GM12864 (cell line): ENCODE measurements around the gene KNCN.

ENCODE experiments used
- DNase-seq: peaks from one replicate; pipeline ENCODE4 v3.0.0-alpha.2; 2011; ENCODE audit warnings: low read depth
- H3K4me3 ChIP-seq: 2 replicates; pipeline ENCODE4 v1.5.1; 2011; ENCODE audit warnings: mild to moderate bottlenecking, low read depth, low read length, control low read depth
- TF ChIP-seq, protein P1 (sequence below): IDR thresholded peaks from 2 replicates; pipeline ENCODE4 v1.5.1; 2011; ENCODE audit warnings: low read depth, mild to moderate bottlenecking, moderate library complexity, low read length, control low read depth, inconsistent platforms; ENCODE audit errors: missing control alignments

The KNCN gene

DNA sequence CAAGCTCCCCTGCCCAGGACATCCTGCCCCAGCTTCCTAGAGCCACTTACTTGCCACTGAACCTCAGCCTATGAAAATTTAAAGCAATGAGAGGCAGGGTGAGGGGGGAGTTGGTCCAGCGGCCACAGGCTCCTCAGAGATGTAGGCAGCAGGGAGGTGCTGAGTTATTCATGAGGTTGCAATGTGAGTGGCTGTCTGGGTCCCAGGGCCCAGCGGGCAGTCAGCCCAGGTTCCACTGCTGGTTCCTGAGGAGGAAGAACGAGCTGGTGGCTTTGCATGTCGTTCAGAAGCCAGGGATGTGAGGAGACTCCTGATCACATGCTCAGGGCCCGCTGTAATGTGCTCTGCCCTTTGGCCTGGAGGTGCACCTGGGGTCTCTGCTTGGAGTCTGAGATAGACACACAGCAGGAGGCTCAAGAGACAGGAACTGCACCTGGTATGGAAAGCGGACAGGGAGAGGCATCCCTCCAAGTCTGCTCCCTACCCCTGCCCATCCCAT lies at the start of gene KNCN:
TSS of gene KNCN (minus strand) at position 51 of the 499 bp plus-strand sequence. CDS start 432 bp downstream, outside the sequence.
- no peak for DNase-seq

DNA sequence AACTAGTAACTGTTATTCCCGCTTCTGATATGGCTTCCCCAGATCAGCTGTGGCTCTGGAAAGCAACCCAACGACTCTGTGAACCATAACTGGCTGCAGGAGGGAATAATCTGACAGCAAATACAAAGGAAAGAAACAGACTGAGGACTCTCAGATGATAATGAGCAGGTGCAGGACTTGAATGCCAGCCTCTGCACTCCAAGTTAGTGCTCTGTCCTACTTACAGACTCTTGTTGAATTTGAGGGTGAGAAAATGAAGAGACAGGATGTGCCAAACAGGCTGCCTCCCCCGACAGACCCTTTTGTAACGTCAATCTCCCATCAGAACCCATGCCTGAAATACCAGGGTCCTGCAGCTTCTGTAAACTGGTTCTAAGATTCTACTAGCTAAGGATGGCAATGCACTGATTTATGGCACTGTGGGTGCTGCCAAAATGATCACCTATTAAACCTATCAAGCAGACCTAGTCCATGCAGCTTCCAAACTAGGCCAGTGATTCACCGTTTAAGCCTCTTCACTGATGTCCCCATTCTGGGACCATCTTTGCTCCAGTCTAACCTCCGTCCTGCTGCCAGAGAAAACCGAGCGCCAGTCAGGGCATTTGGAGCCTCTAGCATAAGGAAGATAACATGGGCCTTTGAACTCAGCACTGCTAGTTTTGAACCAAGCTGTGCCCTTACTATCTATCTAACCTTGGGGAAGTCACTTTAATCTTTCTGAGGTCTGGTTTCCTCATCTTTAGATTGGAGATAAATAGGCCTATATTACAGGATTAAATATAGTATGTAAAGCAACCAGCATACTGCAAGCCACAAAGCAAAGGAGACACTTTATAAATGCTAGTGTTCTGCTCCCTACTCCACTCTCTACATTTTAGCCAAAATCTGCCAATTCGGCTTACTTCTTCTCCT lies 47.9 kb upstream of the KNCN start:
- no peak for DNase-seq
- TF ChIP-seq, protein P1, sequence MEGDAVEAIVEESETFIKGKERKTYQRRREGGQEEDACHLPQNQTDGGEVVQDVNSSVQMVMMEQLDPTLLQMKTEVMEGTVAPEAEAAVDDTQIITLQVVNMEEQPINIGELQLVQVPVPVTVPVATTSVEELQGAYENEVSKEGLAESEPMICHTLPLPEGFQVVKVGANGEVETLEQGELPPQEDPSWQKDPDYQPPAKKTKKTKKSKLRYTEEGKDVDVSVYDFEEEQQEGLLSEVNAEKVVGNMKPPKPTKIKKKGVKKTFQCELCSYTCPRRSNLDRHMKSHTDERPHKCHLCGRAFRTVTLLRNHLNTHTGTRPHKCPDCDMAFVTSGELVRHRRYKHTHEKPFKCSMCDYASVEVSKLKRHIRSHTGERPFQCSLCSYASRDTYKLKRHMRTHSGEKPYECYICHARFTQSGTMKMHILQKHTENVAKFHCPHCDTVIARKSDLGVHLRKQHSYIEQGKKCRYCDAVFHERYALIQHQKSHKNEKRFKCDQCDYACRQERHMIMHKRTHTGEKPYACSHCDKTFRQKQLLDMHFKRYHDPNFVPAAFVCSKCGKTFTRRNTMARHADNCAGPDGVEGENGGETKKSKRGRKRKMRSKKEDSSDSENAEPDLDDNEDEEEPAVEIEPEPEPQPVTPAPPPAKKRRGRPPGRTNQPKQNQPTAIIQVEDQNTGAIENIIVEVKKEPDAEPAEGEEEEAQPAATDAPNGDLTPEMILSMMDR = no peak
- H3K4me3 ChIP-seq = no peak overlapping the region

More for the DNA sequence above, at the start of gene KNCN:
- TF ChIP-seq, protein P1 = no peak
- H3K4me3 ChIP-seq = no peak within 1 kb of the TSS

DNA sequence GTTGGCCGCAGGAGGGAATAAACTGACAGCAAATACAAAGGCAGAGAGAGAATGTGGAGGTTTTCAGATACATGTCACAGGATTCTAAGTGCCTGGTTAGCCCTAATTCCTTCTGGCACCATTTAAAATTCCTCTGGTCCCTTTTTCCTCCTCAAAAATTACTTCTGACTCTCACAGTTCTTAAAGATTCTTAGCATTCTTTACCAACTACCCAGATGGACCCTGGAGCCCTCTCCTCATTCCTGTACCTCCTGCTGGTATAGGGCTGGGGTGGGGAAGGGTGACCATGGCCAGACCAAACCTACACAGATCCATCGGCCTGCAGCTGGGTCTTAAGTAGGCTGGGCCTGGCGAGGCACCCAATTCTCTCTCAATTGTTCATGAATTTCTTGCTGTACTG lies 45.4 kb upstream of the KNCN start:
- TF ChIP-seq, protein P1 = no peak
- H3K4me3 ChIP-seq = no peak overlapping the region
- no peak for DNase-seq

DNA sequence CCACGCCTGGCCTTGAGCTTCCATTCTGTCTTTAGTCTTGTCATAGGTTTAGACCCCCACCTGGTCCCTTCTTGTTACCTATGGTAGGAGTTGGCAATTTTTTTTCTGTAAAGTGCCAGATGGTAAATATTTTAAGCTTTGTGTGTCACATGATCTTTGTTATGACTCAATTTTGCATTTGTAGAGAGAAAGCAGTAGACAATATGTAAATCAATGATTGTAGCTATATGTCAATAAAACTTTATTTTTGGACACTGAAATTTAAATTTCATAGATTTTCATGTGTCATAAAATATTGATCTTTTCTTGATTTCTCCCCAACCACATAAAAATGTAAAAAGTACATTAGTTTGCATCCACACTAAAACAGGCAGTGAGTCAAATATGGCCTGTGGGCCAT lies 44.6 kb upstream of the KNCN start:
- no peak for DNase-seq
- TF ChIP-seq, protein P1 = no peak
- no peak overlapping the region for H3K4me3 ChIP-seq

DNA sequence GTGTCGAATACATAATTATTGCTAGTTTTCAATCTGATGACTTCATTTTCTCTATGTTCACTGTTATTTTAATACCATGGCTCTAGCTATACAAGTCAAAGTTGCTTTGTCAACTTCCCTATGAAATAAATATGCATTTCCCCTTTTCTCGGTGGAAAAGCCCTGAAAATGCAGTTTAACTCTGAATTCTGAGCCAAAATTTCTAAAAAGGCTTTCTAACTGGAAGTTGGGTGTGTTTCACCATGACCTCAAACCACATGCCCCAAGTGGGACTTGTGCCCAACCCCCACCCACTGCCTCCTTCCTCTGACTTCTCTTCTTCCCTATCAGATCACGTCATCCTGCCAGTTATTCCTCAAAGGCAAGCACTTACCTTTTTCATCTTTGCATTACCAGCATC lies 43.7 kb upstream of the KNCN start:
- H3K4me3 ChIP-seq = no peak overlapping the region
- DNase-seq = no peak

DNA sequence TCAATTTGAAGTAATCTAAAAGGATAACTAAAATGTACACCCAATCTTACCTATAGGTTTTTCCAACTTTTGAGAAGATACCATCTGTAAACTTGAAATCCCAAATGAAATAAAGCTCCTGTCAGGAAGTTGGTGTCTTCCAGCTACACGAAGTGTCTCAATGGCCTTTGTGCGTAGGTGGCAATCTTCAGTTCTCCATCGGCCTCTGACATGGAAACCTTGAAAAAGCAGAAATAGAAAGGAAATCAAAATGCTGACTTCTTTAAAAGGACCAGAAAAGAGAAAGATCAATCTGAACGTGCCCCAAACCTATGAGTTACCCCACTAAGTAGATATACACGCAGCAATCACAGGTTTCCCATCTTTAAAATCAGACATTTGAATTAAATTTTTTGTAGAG lies 42.6 kb upstream of the KNCN start:
- H3K4me3 ChIP-seq = no peak overlapping the region
- TF ChIP-seq, protein P1 = no peak
- DNase-seq = no peak

More for the DNA sequence above, 43.7 kb upstream of the KNCN start:
- TF ChIP-seq, protein P1 = no peak
